Activated T-cell treated with anti-CD3 and anti-CD28 coated beads, Interleukin-2, amount 50 U/mL, for 48 hours (primary cell): ENCODE data around the gene ATP2B1.
"Not testable (repeated sequence)": the region's sequence is repeated elsewhere in the genome, so short reads cannot be mapped to it uniquely, and the experiment has no call there.

Source experiments
- DNase-seq, 2 experiments: peaks; one replicate each; pipeline ENCODE4 v3.0.0-alpha.2; 2020

ATP2B1 gene

GRCh38 chr12:89708565-89709156, at the start of gene ATP2B1:
TSS of gene ATP2B1 (minus strand) at chr12:89708838. CDS start at chr12:89655886, 52,952 bp downstream.
- peak; percentile 80 to 88 for DNase-seq

DNA sequence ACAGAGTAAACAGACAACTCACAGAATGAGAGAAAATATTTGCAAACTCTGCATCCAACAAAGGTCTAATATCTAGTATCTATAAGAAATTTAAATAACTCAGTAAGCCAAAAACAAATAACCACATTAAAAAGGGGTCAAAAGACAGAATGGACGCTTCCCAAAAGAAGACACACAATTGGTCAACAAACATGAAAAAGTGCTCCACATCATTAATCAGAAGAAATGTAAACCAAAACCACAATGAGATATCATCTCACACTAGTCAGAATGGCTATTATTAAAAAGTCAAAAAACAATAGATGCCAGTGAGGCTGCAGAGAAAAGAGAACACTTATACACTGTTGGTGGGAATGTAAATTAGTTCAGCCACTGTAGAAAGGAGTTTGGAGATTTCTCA, 49.3 kb upstream of the ATP2B1 start:
- DNase-seq, result not testable (repeated sequence)

- no peak for DNase-seq
Measured at GRCh38 chr12:89756585-89757398, 48.2 kb upstream of the ATP2B1 start.

DNA sequence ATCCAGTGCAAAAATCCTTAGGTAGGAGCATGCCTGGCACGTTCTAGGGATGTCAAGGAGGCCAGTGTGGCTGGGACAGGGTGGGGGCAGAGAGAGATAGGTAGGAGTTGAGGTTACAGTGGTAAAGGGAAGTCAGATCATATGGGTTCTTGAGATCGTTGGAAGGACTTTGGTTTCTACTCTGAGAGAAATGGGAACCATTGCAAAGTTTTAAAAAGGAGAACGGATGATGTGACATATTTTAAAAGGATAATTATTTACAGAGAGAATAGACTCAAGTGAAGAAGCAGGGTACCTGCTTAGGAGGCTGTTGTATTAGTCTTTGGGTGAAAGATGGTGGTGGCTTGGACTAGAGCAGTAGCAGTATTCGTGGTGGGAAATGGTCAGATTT, 47.6 kb upstream of the ATP2B1 start:
- no peak for DNase-seq

- DNase-seq, result no peak
Measured at GRCh38 chr12:89753997-89754396, 45.4 kb upstream of the ATP2B1 start.

DNA sequence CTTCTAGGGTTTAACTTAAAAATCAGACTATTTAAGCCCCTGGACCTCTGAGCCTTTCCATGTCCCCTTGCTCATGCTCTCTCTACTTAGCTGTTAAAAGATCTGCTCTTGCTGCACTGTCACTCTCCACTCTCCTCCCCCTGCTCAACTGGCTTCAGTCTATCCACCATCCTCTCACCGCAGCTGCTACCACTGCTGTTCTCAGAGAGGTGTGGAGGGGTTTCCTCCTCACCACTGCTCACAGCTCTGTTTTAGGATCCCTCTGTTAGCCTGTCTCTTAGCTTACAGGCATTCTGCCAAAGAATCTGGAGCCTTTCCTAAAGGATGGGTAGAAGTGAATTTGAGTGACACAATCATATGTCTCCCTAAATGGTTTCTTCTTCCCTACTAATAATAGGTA, 43.7 kb upstream of the ATP2B1 start:
- DNase-seq, result no peak

- no peak for DNase-seq
Measured at GRCh38 chr12:89750389-89751351, 42.0 kb upstream of the ATP2B1 start.

- no peak for DNase-seq
Measured at GRCh38 chr12:89748791-89749190, 40.2 kb upstream of the ATP2B1 start.

- no peak for DNase-seq
Measured at GRCh38 chr12:89745286-89745685, 36.6 kb upstream of the ATP2B1 start.

DNA sequence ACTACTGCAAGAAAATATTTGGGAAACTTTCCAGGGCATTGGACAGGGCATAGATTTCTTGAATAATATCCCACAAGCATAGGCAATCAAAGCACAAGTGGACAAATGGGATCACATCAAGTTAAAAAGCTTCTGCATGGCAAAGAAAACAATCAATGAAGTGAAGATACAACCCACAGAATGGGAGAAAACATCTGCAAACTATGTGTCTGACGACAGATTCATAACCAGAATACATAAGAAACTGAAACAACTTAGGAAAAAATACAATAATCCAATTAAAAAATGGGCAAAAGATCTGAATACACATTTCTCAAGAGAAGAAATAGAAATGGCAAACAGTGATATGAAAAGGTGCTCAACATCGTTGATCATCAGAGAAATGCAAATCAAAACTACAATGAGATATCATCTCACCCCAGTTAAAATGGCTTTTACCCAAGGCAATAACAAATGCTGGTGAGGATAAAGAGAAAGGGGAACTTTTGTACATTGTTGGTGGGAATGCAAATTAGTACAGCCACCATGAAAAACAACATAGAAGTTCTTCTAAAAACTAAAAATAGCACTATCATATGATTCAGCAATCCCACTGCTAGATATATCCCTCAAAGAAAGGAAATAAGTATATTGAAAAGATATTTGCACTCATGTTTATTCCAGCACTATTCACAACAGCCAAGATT, 33.8 kb upstream of the ATP2B1 start:
- no peak for DNase-seq

- DNase-seq, result no peak
Measured at GRCh38 chr12:89740943-89741342, 32.3 kb upstream of the ATP2B1 start.

- DNase-seq, result no peak
Measured at GRCh38 chr12:89736995-89737394, 28.4 kb upstream of the ATP2B1 start.

GRCh38 chr12:89733579-89734201, 25.1 kb upstream of the ATP2B1 start:
- DNase-seq, result no peak

DNA sequence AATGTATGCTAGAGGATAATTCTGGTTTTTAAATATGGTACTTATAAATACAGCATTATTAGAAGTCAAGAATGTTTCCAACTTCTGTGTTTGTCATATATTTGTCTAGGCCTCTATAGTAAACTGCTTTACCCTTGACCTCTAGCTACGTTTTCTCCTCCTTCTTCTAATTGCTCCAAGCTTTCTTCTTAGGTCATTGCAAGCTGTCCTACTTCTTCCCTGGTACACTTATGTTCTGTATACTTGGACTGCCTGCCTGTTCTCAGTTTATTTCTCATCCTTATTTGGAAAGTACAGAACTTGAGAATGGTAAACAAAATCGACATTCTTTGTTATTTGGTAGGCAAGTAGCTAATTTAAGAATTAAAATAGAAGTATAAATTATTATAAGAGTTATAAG, 23.9 kb upstream of the ATP2B1 start:
- no peak for DNase-seq

DNA sequence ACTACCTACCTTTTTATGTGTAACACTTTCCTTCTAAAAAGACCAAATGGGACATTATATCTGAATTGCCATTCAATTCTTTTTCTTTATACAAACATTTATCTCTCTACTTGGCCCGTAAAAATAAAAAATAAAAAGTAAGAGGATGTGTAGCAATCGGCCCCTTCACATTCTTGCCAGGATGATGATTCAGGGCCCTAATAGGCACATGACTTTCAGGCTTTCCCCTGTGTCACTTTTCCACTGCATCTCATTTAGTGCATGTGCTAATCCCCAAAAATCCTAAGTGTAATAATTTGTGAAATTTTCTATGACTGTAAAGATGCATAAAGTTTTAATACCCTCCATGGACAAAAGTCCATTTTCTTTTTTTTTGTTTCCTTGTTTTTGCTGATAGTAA, 23.0 kb upstream of the ATP2B1 start:
- no peak for DNase-seq

DNA sequence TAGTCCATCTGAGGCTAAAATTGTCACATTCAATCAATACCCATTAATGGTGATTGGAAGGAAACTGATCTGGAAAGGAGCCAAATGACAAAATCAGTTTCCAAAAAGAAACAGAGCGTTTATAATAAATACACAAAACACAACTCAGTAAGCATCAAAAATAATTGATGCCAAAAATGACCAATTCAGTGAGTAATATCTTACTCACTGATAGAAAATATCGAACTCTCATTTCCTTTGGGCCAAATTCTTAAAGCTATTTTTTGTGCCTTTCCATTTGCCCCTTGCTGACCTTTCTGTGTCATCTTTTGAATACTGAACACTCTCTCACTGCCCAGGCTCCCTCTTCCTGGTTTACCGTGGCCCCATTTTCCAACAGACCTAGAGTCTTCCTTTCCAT, 22.5 kb upstream of the ATP2B1 start:
- DNase-seq, result no peak

DNA sequence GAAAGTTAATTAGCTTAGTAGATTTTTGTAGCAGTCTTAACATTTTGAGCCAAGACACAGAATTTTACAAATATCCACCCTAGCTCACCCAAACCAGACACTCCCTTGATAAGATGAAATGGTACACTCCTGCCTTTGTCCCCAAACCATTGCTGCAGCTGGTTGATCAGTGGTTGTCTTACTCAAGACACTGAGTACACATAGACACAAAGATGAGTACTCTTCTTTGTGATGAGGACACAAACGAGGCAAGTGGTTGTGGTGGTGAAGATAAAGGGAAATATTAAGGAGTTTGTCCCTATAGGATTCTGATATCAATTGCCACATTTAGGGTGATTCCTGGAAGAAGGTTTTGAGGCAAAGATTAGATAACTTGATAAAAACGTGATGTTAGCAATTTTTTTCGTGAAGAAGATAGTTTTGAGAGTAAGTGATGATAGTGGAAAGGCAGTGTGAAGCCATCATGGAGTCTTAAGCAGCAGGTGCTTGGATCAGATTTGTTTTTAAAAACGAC, 21.4 kb upstream of the ATP2B1 start:
- no peak for DNase-seq

- DNase-seq, result no peak
Measured at GRCh38 chr12:89723276-89723675, 14.6 kb upstream of the ATP2B1 start.

DNA sequence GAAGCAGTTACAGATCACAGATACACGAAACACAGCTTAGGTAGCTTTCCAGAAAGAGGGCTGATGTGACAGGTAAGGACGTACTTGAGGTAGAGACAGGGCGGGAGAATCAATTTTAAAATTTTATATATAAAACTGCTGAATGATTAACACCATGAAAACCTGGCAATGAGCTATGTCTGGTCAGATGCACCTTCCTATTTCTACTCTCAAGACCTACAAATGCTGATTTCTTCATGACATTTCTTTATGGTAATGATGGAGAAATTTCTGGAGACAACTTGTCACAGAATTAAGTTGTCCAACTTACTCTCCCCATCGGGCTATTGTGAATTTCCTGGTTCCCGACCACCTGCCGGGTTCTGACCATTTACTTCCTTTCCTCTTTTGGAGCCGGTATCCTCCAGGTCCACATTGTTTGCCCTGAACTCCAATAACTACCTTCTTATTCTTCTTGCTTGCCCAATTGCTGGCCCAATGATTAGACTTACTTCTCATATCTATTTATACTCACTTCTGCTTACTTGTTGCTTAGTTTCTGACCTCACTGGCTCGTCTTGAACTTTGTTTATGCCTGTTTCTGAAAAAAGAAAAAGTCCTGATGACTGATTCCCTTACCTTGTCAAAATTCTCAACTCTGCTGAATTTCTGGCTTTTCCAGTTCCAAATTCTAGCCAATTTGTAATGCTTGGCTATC, 12.8 kb upstream of the ATP2B1 start:
- no peak for DNase-seq

DNA sequence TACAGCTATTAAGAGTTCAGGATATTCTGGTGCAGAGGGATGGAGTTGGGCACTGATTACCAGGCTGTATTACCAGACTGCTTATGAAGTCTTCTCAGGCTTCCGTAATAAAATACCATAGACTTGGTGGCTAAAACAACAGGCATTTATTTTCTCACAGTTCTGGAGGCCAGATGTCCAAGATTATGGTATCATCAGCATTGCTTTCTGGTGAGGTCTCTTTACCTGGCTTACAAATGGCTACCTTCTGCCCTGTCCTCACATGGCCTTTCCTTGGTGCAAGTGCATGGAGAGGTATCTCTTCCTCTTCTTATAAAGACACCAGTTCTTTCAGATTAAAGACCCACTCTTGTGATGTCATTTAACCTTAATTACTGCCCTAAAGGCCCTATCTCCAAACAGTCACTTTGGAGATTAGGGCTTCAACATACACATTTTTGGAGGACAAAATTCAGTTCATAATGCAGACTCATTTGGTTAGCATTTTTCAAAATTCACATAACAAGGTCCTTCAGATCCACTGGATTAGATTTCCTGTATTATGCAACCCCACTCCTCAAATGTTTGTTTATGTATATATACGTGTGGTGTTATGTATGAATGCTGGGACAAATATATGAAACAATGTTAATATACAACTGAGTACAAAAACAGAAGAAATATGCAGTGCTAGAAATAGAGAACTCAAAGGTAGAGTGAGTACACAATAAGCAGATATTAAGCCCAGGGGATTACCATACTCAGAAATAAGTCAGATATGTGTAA, 9.3 kb upstream of the ATP2B1 start:
- no peak for DNase-seq

DNA sequence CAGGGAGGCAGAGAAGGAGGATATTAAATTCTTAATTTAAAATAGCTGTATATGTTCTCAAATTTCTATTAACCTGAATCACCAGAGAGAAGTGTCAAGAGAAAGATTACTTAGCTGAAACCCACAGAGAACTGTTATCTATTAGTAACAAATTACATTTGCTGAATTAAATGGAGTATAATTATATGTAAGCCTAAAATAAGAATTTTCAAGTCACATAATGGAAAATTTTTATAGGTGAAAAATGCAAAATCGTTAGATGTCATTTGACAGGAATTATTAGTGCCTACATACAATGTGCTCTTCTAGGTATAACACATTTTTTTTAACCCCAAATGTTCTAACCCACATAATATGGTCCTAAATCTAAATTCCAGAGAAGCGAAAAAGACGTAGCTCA, 4.1 kb upstream of the ATP2B1 start:
- no peak for DNase-seq
